ENCODE results near the gene ZBTB20.

ZBTB20 gene

GRCh38 chr3:114597012-114597411, 550.1 kb downstream of the ZBTB20 start:
- TF ChIP-seq RARB (CRISPR knock-in tag; IDR thresholded peaks at IDR 0.05) = no peak
- no peak for TF ChIP-seq GLIS3 (CRISPR knock-in tag; IDR thresholded peaks at IDR 0.05)
- no peak for TF ChIP-seq TSHZ2 (CRISPR knock-in tag; IDR thresholded peaks at IDR 0.05)
- TF ChIP-seq SNAI2 (CRISPR knock-in tag; IDR thresholded peaks at IDR 0.05) = no peak
- no peak for TF ChIP-seq ZFP3 (CRISPR knock-in tag; IDR thresholded peaks at IDR 0.05)
- TF ChIP-seq CSRNP3 (CRISPR knock-in tag; IDR thresholded peaks at IDR 0.05) = no peak
- no peak for TF ChIP-seq ZC3H10 (CRISPR knock-in tag; IDR thresholded peaks at IDR 0.05)
- no peak for TF ChIP-seq ZNF565 (CRISPR knock-in tag; conservative IDR thresholded peaks at IDR 0.05; ENCODE audit: low read depth)
- no peak for TF ChIP-seq ISL1 (CRISPR knock-in tag; IDR thresholded peaks at IDR 0.05)
- no peak for TF ChIP-seq POU6F1 (CRISPR knock-in tag; IDR thresholded peaks at IDR 0.05; ENCODE audit: borderline replicate concordance, low read depth)
- TF ChIP-seq PATZ1 (CRISPR knock-in tag; IDR thresholded peaks at IDR 0.05; ENCODE audit: borderline replicate concordance) = no peak
- no peak for TF ChIP-seq ESRRG (CRISPR knock-in tag; IDR thresholded peaks at IDR 0.05)
- TF ChIP-seq ZNF8 (CRISPR knock-in tag; IDR thresholded peaks at IDR 0.05) = no peak
- TF ChIP-seq CREB5 (CRISPR knock-in tag; IDR thresholded peaks at IDR 0.05; ENCODE audit: low read depth) = no peak
- TF ChIP-seq TOX (CRISPR knock-in tag; IDR thresholded peaks at IDR 0.05; ENCODE audit: borderline replicate concordance) = no peak
- no peak for ATAC-seq

GRCh38 chr3:114596147-114596546, 550.9 kb downstream of the ZBTB20 start:
- TF ChIP-seq PPARA (CRISPR knock-in tag; IDR thresholded peaks at IDR 0.05; ENCODE audit: borderline replicate concordance) (no peak), ESRRG (CRISPR knock-in tag; IDR thresholded peaks at IDR 0.05) (no peak), TOX (CRISPR knock-in tag; IDR thresholded peaks at IDR 0.05; ENCODE audit: borderline replicate concordance) (no peak), ZC3H10 (CRISPR knock-in tag; IDR thresholded peaks at IDR 0.05) (no peak)
- ATAC-seq = no peak

GRCh38 chr3:114595522-114596028, 551.5 kb downstream of the ZBTB20 start:
- no peak for ATAC-seq
- no peak for TF ChIP-seq TCF4 (CRISPR knock-in tag; IDR thresholded peaks at IDR 0.05; ENCODE audit: borderline replicate concordance)
- TF ChIP-seq ZFP3 (CRISPR knock-in tag; IDR thresholded peaks at IDR 0.05) = no peak
- no peak for TF ChIP-seq CSRNP3 (CRISPR knock-in tag; IDR thresholded peaks at IDR 0.05)
- no peak for TF ChIP-seq PPARA (CRISPR knock-in tag; IDR thresholded peaks at IDR 0.05; ENCODE audit: borderline replicate concordance)
- TF ChIP-seq OSR1 (CRISPR knock-in tag; IDR thresholded peaks at IDR 0.05) = no peak
- TF ChIP-seq BACH2 (CRISPR knock-in tag; IDR thresholded peaks at IDR 0.05; ENCODE audit: borderline replicate concordance) = no peak
- TF ChIP-seq TSHZ2 (CRISPR knock-in tag; IDR thresholded peaks at IDR 0.05) = no peak
- no peak for TF ChIP-seq SNAI2 (CRISPR knock-in tag; IDR thresholded peaks at IDR 0.05)
- no peak for TF ChIP-seq ZNF70 (CRISPR knock-in tag; IDR thresholded peaks at IDR 0.05)
- TF ChIP-seq PATZ1 (CRISPR knock-in tag; IDR thresholded peaks at IDR 0.05; ENCODE audit: borderline replicate concordance) = no peak

Measured in SK-N-SH treated with all-trans-retinoic acid at 6 μM for 48 hours (cell line).